Keratinocyte (primary cell): ENCODE measurements around the gene TWF1. TPM values are rescaled to one million over a fixed set of nuclear protein-coding genes. Genes with fewer than 3 reads are reported as not detected.

ENCODE experiments used
- DNase-seq: peaks from one replicate; pipeline ENCODE4 v3.0.0-alpha.2; 2011; ENCODE audit warnings: low read depth, missing footprints, low spot score
- FAIRE-seq: peaks from 2 replicates; lab custom pipeline; 2011; peaks lifted over from hg19 to GRCh38; lab: Jason Lieb, UNC
- H2AFZ ChIP-seq: 2 replicates; pipeline ENCODE4 v1.6.0; 2012; ENCODE audit warnings: low read length, control low read depth, inconsistent platforms; ENCODE audit not compliant: control insufficient read depth
- H3K27ac ChIP-seq: 2 replicates; pipeline ENCODE4 v1.5.1; 2011; ENCODE audit warnings: low read length; ENCODE audit not compliant: control insufficient read depth, insufficient read depth
- H3K27me3 ChIP-seq: 3 replicates; pipeline ENCODE4 v1.6.0; 2011; ENCODE audit warnings: low read length; ENCODE audit not compliant: control insufficient read depth, insufficient read depth; ENCODE audit errors: extremely low read depth
- H3K36me3 ChIP-seq, 2 experiments: 2 replicates in 1 of 2; 3 replicates in 1 of 2; pipeline ENCODE4 v1.5.1; 2011; ENCODE audit warnings: low read length in 2 of 2, mild to moderate bottlenecking in 1 of 2; ENCODE audit not compliant: control insufficient read depth in 2 of 2, insufficient read depth in 2 of 2; ENCODE audit errors: extremely low read depth in 1 of 2
- H3K4me1 ChIP-seq: 3 replicates; pipeline ENCODE4 v1.5.1; 2011; ENCODE audit warnings: low read length; ENCODE audit not compliant: control insufficient read depth, insufficient read depth; ENCODE audit errors: extremely low read depth
- H3K4me2 ChIP-seq: 3 replicates; pipeline ENCODE4 v1.6.0; 2011; ENCODE audit warnings: low read depth, low read length; ENCODE audit not compliant: control insufficient read depth, insufficient read depth; ENCODE audit errors: extremely low read depth
- H3K4me3 ChIP-seq, 3 experiments: fragments of 200-600 bp in 1 of 3; sonication (generic) in 1 of 3; 2 replicates in 2 of 3; 3 replicates in 1 of 3; pipeline ENCODE4 v1.5.1; 2011 to 2016; ENCODE audit warnings: low read length in 3 of 3, mild to moderate bottlenecking in 3 of 3, control low read depth in 2 of 3, inconsistent platforms in 1 of 3, low read depth in 1 of 3, mixed read lengths in 1 of 3, mixed run types in 1 of 3, moderate library complexity in 1 of 3; ENCODE audit not compliant: control insufficient read depth in 2 of 3, insufficient read depth in 2 of 3; ENCODE audit errors: extremely low read depth in 1 of 3
- H3K79me2 ChIP-seq: 2 replicates; pipeline ENCODE4 v1.6.0; 2012; ENCODE audit warnings: low read length; ENCODE audit not compliant: control insufficient read depth, insufficient read depth
- H3K9ac ChIP-seq: 3 replicates; pipeline ENCODE4 v1.6.0; 2011; ENCODE audit warnings: low read length; ENCODE audit not compliant: control insufficient read depth, insufficient read depth; ENCODE audit errors: extremely low read depth
- H3K9me1 ChIP-seq: 3 replicates; pipeline ENCODE4 v1.6.0; 2011; ENCODE audit warnings: low read length; ENCODE audit not compliant: control insufficient read depth, insufficient read depth; ENCODE audit errors: extremely low read depth
- H3K9me3 ChIP-seq: 2 replicates; pipeline ENCODE4 v1.5.1; 2012; ENCODE audit warnings: low read depth, low read length; ENCODE audit not compliant: control insufficient read depth
- H4K20me1 ChIP-seq: 3 replicates; pipeline ENCODE4 v1.6.0; 2011; ENCODE audit warnings: low read length; ENCODE audit not compliant: control insufficient read depth, insufficient read depth; ENCODE audit errors: extremely low read depth
- CTCF ChIP-seq, 3 experiments: IDR thresholded peaks in 1 of 3; conservative IDR thresholded peaks in 1 of 3; optimal IDR thresholded peaks in 1 of 3; 2 replicates in 2 of 3; 3 replicates in 1 of 3; pipeline versions ENCODE3 to v1.5.1; 2011; ENCODE audit warnings: low read length in 3 of 3, mild to moderate bottlenecking in 3 of 3, moderate library complexity in 2 of 3, control low read depth in 1 of 3, inconsistent platforms in 1 of 3; ENCODE audit not compliant: insufficient read depth in 2 of 3; ENCODE audit errors: extremely low read depth in 1 of 3
- EZH2 ChIP-seq: IDR thresholded peaks from one replicate; pipeline ENCODE4 v1.6.1; 2012; ENCODE audit warnings: inconsistent platforms, mild to moderate bottlenecking, low read length, moderate library complexity
- dilution Hi-C: fragments of 300-500 bp; cut with MboI; formaldehyde crosslinking; loops from one replicate; pipeline ENCODE4 v1.7.0; 2020; ENCODE audit warnings: low sequenced_read_pairs; ENCODE audit not compliant: extremely low pct_ligation_motif_present
- polyA plus RNA-seq, 5 experiments: library from polyadenylated mRNA; depleted of rRNA in 3 of 5; stranded (reverse) in 3 of 5; stranded (forward) in 1 of 5; unstranded in 1 of 5; fragments of >200 nt; gene quantifications; 1 replicate in 1 of 5; 2 replicates in 3 of 5; 3 replicates in 1 of 5; pipeline versions ENCODE4 v1.2.1 to v1.2.3, GENCODE V29; 2011 to 2012; ENCODE audit warnings: missing spikeins in 2 of 5, low read depth in 1 of 5, low replicate concordance in 1 of 5

TWF1 gene
- polyA plus RNA-seq, 1 donor (not counting 4 experiments of a cell fraction or from before 2014, with no cell fraction given) = 167 TPM

GRCh38 chr12:43760396-43760795 is 45.7 kb downstream of the TWF1 start:
- DNase-seq (no peak), FAIRE-seq (no peak)
- dilution Hi-C loops = no loop called here
- peak overlapping the region; percentile 86 for H3K4me2 ChIP-seq
- no peak for TF ChIP-seq EZH2
- no peak for TF ChIP-seq CTCF (optimal IDR thresholded peaks at IDR 0.05 in 1 of 3, IDR thresholded peaks at IDR 0.05 in 1 of 3, conservative IDR thresholded peaks at IDR 0.05 in 1 of 3; ENCODE audit: extremely low read depth in 1 of 3, insufficient read depth in 2 of 3, low read length in 3 of 3)
- no peak overlapping the region for H3K27ac ChIP-seq
- H3K9me1 ChIP-seq = no peaks in the 10 kb centered on the region
- peaks cover 37% of the 10 kb centered on the region for H3K4me1 ChIP-seq
- H3K9me3 ChIP-seq = no peaks in the 10 kb centered on the region
- peaks cover 23% of the 10 kb centered on the region for H3K79me2 ChIP-seq
- H3K36me3 ChIP-seq = no peaks in the 10 kb centered on the region
- H3K9ac ChIP-seq = no peak overlapping the region
- H4K20me1 ChIP-seq = no peaks in the 10 kb centered on the region
- no peak overlapping the region for H2AFZ ChIP-seq
- H3K4me3 ChIP-seq = peak overlapping the region in 2 of 3 experiments; percentile 36 to 70
- no peaks in the 10 kb centered on the region for H3K27me3 ChIP-seq

GRCh38 chr12:43758728-43759563 is 47.2 kb downstream of the TWF1 start, which contains the start of the genes IRAK4 and PUS7L:
TSS of gene IRAK4 (plus strand) at chr12:43758951. CDS start at chr12:43768112, 9,161 bp downstream.
TSS of gene PUS7L (minus strand) at chr12:43758790. CDS start at chr12:43755245, 3,545 bp downstream.
- Histone ChIP-seq H3K4me1 (peaks cover 37% of the 10 kb centered on the region), H3K36me3 (peaks cover 0 to 3% of the 10 kb centered on the region in 2 experiments), H3K4me2 (peak within 1 kb of the TSS; percentile 97), H3K9me3 (no peaks in the 10 kb centered on the region), H3K9me1 (no peaks in the 10 kb centered on the region), H2AFZ (peak within 1 kb of the TSS; percentile 91), H3K9ac (peak within 1 kb of the TSS; percentile 85), H3K4me3 (peak within 1 kb of the TSS; percentile 66 to 78 (median 70)), H3K27me3 (no peaks in the 10 kb centered on the region), H4K20me1 (no peaks in the 10 kb centered on the region), H3K79me2 (peaks cover 23% of the 10 kb centered on the region), H3K27ac (peak within 1 kb of the TSS; percentile 79)
- peak; percentile 42 to 57 (median 53) for TF ChIP-seq CTCF (optimal IDR thresholded peaks at IDR 0.05 in 1 of 3, IDR thresholded peaks at IDR 0.05 in 1 of 3, conservative IDR thresholded peaks at IDR 0.05 in 1 of 3; ENCODE audit: extremely low read depth in 1 of 3, insufficient read depth in 2 of 3, low read length in 3 of 3)
- no peak for TF ChIP-seq EZH2
- dilution Hi-C loops = no loop called here
- DNase-seq (peak; percentile 73), FAIRE-seq (peak; percentile 79)
